ENCODE measurements around the gene ANKRD10.

Gene ANKRD10

GRCh38 chr13:110868720-110869119 lies 46.1 kb downstream of the ANKRD10 start:
- Histone ChIP-seq H4K20me1 (ENCODE audit: low read depth, low read length) (no peaks in the 10 kb centered on the region), H3K9me2 (replicated peaks; ENCODE audit: insufficient read depth, low read length) (no peaks in the 10 kb centered on the region), H3K27me3 (ENCODE audit: low read length) (no peaks in the 10 kb centered on the region), H3K27ac (ENCODE audit: low read depth, low read length) (no peak overlapping the region), H3K9ac (ENCODE audit: low read length) (no peak overlapping the region), H3K4me3 (ENCODE audit: insufficient read depth, low read length, poor library complexity, severe bottlenecking) (no peak overlapping the region), H3K9me3 (ENCODE audit: insufficient read depth, low read length) (no peaks in the 10 kb centered on the region), H3F3A (ENCODE audit: insufficient read depth) (no peaks in the 10 kb centered on the region), H2AFZ (ENCODE audit: low read depth, low read length, severe bottlenecking) (no peak overlapping the region), H3K36me3 (ENCODE audit: low read length) (no peaks in the 10 kb centered on the region), H3K4me2 (ENCODE audit: low read depth, low read length, poor library complexity, severe bottlenecking) (no peak overlapping the region), H3K79me2 (ENCODE audit: insufficient read depth, low read length) (no peaks in the 10 kb centered on the region)
- TF ChIP-seq EZH2phosphoT487 (conservative IDR thresholded peaks at IDR 0.05; ENCODE audit: low read length) (no peak), CTCF (IDR thresholded peaks at IDR 0.05; ENCODE audit: insufficient read depth, low read length, poor library complexity, severe bottlenecking) (no peak)

- no peaks in the 10 kb centered on the region for H3F3A ChIP-seq (ENCODE audit: insufficient read depth)
- H3K9ac ChIP-seq (ENCODE audit: low read length), result no peak overlapping the region
- no peak overlapping the region for H2AFZ ChIP-seq (ENCODE audit: low read depth, low read length, severe bottlenecking)
- H3K79me2 ChIP-seq (ENCODE audit: insufficient read depth, low read length), result no peaks in the 10 kb centered on the region
- no peaks in the 10 kb centered on the region for H4K20me1 ChIP-seq (ENCODE audit: low read depth, low read length)
- H3K27me3 ChIP-seq (ENCODE audit: low read length), result no peaks in the 10 kb centered on the region
- H3K9me2 ChIP-seq (replicated peaks; ENCODE audit: insufficient read depth, low read length), result no peaks in the 10 kb centered on the region
- H3K27ac ChIP-seq (ENCODE audit: low read depth, low read length), result no peak overlapping the region
- no peak overlapping the region for H3K4me2 ChIP-seq (ENCODE audit: low read depth, low read length, poor library complexity, severe bottlenecking)
- H3K4me3 ChIP-seq (ENCODE audit: insufficient read depth, low read length, poor library complexity, severe bottlenecking), result no peak overlapping the region
- H3K9me3 ChIP-seq (ENCODE audit: insufficient read depth, low read length), result no peaks in the 10 kb centered on the region
- no peaks in the 10 kb centered on the region for H3K36me3 ChIP-seq (ENCODE audit: low read length)
- TF ChIP-seq EZH2phosphoT487 (conservative IDR thresholded peaks at IDR 0.05; ENCODE audit: low read length), result no peak
- TF ChIP-seq CTCF (IDR thresholded peaks at IDR 0.05; ENCODE audit: insufficient read depth, low read length, poor library complexity, severe bottlenecking), result no peak
Measured at GRCh38 chr13:110867380-110867779, 47.5 kb downstream of the ANKRD10 start.

GRCh38 chr13:110866491-110867170 lies 48.2 kb downstream of the ANKRD10 start:
- H3K27ac ChIP-seq (ENCODE audit: low read depth, low read length), result no peak overlapping the region
- no peaks in the 10 kb centered on the region for H4K20me1 ChIP-seq (ENCODE audit: low read depth, low read length)
- no peak overlapping the region for H3K9ac ChIP-seq (ENCODE audit: low read length)
- H3F3A ChIP-seq (ENCODE audit: insufficient read depth), result no peaks in the 10 kb centered on the region
- no peaks in the 10 kb centered on the region for H3K36me3 ChIP-seq (ENCODE audit: low read length)
- no peaks in the 10 kb centered on the region for H3K9me2 ChIP-seq (replicated peaks; ENCODE audit: insufficient read depth, low read length)
- no peaks in the 10 kb centered on the region for H3K79me2 ChIP-seq (ENCODE audit: insufficient read depth, low read length)
- no peak for TF ChIP-seq EZH2phosphoT487 (conservative IDR thresholded peaks at IDR 0.05; ENCODE audit: low read length)
- no peak for TF ChIP-seq CTCF (IDR thresholded peaks at IDR 0.05; ENCODE audit: insufficient read depth, low read length, poor library complexity, severe bottlenecking)
- no peak overlapping the region for H3K4me3 ChIP-seq (ENCODE audit: insufficient read depth, low read length, poor library complexity, severe bottlenecking)
- no peak overlapping the region for H3K4me2 ChIP-seq (ENCODE audit: low read depth, low read length, poor library complexity, severe bottlenecking)
- no peaks in the 10 kb centered on the region for H3K27me3 ChIP-seq (ENCODE audit: low read length)
- H3K9me3 ChIP-seq (ENCODE audit: insufficient read depth, low read length), result no peaks in the 10 kb centered on the region
- H2AFZ ChIP-seq (ENCODE audit: low read depth, low read length, severe bottlenecking), result no peak overlapping the region
